CD4-positive, alpha-beta T cell treated with Interleukin-21 for 1 hour (primary cell): ENCODE measurements around the gene TMED8.
"Not testable (repeated sequence)": the region's sequence is repeated elsewhere in the genome, so short reads cannot be mapped to it uniquely, and the experiment has no call there.

Source experiments
- DNase-seq: peaks from one replicate; pipeline ENCODE4 v3.0.0-alpha.2; 2020

Gene TMED8

GRCh38 chr14:77359626-77360025 lies 17.3 kb downstream of the TMED8 start:
- DNase-seq: no peak

GRCh38 chr14:77356899-77357298 lies 20.0 kb downstream of the TMED8 start:
- DNase-seq: no peak

DNA sequence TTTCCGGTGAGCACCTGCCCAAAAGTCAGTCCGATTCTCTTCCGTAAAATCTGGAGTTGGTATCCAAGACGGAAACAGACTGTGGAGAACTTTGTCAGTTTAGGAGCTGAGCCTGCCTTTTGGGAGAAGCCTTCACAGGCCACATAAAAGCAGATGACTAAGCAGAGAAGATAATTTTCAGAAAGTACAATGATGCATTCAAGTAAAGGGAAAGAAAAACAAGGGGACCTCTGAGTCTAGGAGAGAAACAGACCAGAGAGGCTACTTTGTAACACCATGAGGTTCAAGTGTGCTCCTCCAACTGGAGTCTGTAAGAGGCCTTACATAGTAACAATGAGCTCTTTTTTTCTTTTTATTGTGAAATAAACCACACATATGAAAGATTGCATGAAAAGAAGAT lies 21.1 kb downstream of the TMED8 start:
- DNase-seq: no peak

DNA sequence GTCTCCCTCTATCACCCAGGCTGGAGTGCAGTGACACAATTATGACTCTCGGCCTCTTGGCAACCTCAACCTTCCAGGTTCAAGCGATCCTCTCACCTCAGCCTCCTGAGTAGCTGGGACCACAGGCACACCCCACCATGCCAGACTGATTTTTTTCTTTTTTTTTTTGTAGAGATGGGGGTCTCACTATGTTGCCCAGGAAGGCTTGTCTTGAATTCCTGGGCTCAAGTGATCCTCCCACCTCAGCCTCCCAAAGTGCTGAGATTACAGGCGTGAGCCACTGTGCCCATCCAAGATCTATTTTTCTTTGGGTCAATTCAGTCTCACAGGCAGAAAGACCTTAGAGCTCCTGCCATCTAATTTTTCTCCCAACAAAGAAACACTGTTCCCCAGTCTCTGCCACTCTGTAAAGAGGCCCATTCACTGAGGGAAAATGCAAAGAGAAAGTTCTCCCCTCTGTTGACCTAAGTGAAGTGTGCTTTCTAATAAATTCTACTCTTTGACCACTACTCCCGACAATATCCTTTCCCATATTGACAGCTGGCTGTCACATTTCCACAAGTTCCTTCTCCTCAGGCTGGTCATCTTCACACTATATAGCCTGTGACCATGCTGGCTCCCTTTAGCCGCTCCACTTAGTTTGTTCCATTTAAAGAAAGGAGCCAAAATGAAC lies 23.3 kb downstream of the TMED8 start:
- DNase-seq: no peak

DNA sequence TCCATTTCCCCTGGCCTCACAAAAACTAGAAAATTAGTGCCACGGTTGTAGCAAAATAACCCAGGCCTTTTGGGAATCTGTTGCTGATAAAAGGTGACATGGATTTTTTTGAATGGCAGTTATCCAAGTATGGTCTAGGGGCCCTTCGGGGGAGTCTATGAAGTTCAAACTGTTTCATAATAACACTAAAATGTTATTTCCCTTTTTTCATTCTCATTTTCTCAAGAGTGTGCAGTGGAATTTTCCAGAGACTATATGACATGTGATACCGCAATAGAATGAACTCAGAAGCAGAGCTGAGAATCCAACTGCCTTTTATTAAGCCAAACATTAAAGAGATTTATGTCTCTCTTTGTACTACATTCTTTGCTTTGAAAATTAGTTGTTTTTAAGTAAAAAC lies 29.1 kb downstream of the TMED8 start:
- DNase-seq: no peak

DNA sequence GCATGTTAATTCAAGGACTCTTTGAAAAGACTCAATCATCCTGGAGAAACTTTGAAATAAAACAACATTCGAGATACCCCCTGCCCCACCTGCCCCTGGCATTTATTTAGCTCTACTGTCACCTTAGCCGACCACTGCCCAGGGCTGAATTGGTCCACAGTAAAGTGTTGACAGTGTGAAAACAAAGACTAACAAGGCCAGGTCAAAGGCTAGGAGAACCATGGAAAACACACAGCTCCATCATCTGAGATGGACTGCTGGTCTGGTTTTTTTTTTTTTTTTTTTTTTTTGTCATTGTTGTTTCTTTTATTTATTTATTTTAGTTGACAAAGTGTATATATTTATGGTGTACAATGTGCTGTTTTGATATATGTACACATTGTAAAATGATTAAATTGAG lies 30.4 kb downstream of the TMED8 start:
- DNase-seq: no peak

DNA sequence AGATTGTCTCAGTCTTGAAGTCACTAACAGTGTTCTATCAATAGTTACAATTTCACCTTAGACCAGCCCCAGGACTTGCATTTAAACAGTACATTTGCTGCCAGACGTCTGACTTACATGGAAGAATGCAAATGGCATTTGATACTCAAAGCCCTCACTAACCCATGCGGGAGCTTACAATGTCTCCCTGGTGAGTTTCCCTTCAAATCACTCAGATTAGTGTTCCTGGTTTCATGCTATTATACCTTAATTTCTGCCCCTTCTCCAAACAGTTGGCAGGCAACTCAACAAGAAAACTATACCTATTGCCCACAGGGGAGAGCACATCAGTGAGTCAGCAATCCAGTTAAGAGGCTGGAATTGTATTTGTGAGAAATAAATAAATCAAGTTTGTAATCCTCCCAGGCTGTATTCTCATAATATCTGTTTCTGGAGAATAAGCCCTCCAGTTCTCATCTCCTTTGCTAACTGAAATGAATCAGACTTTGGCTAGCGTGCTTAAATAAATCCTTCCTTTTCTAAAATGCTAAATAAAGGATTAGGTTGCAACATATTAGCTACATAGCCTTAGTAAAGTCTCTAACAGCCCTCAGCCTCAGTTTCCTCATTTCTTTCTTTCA lies 32.4 kb downstream of the TMED8 start:
- no peak for DNase-seq

GRCh38 chr14:77343662-77344061 lies 33.2 kb downstream of the TMED8 start:
- DNase-seq: no peak

DNA sequence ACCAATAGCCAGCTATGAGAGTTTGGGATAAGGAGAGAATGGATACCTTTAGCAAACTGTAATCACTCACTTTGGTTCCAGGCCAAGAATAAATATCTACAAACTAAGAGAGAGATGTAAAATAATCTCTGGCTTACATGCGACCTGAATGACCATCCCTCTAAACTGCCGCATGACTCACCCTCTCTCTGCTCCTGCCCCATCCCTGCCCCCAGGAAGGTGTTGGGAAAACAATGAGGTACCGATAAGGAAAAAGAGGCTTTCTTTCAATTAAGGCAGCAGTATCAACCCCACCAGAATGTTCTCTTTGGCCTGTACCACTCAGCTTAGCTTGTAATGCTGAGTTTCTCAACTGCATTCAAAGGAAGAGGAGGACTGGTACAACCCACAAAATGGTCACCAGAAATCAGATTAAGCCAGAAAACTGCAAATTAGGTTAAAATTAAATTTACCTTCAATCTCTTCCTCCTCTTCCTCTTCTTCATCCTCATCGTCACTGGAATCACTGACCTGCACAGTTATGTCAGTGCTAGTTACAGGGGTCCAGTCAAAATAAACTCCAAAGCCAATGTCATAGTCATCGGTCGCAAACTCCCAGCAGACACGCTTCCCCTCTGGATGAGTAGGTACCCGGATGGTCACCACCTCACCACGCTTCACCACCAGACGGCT lies 34.0 kb downstream of the TMED8 start:
- DNase-seq: no peak

DNA sequence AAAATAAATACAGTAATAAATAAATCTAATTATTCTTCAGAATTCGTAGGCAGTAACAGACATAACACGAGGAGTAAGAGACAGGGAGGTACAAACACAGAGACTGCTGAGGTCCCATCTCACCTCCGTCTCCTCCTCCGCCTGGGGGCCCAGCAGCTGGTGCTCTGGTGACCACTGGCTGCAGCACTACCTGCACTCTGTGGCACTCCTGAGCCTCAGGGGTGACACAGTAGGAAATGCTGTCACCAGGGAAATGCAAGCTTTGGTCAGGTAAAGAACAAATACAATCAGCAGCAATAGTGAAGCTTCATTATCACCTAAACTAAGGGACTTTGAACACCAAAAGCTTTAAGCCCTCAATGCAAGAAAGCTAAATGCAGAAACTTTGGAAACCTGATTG lies 36.5 kb downstream of the TMED8 start:
- no peak for DNase-seq

DNA sequence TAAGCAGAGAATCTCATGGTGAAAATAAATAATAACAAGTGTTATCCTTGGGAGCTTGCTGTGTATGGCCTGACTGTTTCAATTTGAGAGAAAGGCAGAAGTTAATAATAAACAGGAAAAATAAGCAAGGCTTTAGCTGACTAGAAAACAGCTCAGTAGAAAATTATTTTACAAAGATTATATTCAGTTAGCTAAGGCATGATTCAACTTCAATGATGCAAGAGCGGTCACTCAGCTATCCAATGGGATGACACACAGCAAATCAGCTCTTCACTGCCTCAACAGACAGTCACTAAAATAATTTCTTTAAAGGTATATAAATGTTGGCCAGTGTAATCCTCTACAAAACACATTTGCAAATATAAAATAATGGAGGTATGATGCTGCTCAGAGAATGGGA lies 37.5 kb downstream of the TMED8 start:
- no peak for DNase-seq

- DNase-seq: no peak
These were observed 38.6 kb downstream of the TMED8 start for GRCh38 chr14:77338302-77338701.

DNA sequence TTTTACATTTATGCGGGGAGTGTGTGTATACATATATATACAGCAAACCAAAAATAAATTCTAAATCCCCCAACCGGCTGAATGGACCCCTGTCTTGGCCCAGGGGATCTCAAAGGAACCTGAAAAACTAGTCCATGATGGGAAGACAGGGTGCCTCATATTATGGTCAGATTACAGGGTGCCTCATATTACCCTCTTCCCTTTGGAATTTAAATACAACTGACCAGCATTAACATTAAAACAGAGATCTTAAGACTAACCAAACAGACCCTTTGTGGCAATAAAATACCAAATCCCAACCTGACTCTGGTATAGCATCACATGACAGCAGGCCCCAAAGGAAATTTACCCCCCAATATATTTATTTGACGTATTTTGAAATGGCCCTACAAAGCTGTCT lies 39.0 kb downstream of the TMED8 start:
- DNase-seq: no peak

DNA sequence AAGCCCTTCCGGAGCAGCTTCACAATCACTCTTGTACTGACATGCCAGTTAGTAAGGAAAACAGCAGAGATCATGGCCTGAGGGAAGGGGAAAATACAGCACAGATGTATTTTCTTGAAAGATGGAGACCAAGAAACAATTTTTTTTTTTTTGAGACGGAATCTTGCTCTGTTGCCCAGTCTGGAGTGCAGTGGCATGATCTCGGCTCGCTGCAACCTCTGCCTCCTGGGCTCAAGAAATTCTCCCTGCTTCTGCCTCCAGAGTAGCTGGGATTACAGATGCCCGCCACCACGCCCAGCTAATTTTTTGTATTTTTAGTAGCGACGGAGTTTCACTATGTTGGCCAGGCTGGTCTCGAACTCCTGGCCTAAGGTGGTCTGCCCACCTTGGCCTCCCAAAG lies 39.6 kb downstream of the TMED8 start:
- not testable (repeated sequence) for DNase-seq

DNA sequence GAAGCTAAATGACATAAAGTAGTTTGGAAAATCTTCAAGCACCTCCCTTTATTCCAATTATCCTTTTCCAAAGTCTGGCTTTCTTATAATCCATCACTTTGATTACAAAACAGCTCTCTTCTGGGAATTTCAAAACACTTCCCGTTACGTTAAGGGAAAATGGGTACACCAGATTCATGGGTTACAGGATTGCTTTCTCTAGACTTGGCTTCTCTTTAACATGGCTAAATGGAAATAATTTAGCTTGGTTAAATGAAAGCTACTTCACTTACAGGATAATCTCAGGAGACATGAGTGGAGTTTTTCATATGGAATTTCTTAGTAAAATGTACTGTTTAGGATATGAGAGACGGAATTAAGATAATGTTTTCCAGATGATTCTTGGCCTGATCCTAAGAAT lies 41.3 kb downstream of the TMED8 start:
- DNase-seq: no peak

- DNase-seq: no peak
These were observed 47.0 kb downstream of the TMED8 start for GRCh38 chr14:77329872-77330271.

DNA sequence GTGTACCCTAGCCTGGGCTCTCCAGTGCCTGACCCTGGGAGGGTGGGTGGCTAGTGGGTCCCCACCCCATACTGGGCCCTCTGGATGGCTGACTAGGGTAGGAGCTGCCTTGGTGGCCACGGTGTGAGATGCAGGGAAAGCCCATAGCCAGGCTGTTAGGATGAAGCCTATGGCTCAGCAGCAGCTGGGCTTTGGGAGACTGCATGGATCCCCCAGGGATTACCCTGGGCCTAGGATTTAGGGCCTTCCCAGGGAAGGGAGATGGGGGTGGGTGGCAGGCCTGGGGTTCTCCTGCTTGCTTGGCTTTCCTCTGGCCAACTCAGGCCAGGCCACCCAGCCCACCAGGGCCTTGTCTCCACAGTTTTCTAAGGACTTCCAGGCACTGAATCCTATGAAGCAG lies 49.8 kb downstream of the TMED8 start:
- DNase-seq: no peak

GRCh38 chr14:77325746-77326094 lies 51.2 kb downstream of the TMED8 start:
- DNase-seq: no peak

GRCh38 chr14:77324816-77325745 lies 51.8 kb downstream of the TMED8 start:
- DNase-seq: no peak

DNA sequence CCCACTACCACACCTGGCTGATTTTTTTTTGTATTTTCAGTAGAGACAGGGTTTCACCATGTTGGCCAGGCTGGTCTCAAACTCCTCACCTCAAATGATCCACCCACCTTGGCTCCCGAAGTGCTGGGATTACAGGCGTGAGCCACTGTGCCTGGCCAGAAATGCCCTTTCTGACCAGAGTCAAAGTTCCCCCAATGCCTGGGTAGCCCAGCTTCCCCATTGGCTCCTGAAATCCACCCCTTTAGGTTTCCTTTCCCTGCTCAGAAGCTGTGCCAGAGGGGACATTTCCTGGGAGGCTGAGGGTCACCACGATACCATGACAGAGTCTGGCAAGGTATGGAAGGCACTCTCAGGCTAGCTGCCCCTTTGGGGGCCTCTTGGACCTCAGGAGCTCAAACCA lies 52.6 kb downstream of the TMED8 start:
- no peak for DNase-seq

- DNase-seq: no peak
These were observed 53.3 kb downstream of the TMED8 start for GRCh38 chr14:77323571-77323970.

DNA sequence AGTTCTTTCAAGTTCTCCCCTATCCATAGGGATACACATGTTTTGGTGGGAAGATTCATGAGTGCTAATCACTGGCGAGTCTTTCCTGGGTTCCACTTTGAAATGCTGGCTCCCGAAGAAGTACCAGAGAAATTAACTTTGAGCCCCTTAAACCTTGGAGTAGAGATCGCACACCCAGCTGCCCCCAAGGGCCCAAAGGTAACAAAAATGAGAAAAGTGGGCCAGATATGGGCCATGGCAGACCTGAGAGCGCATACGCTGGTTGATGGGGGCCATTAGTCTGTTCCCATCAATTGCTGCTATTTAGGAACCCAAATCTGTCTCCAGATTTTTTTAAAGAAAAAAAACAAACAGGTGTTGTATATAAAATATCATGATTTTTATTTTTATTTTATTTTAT lies 53.9 kb downstream of the TMED8 start:
- DNase-seq: no peak

DNA sequence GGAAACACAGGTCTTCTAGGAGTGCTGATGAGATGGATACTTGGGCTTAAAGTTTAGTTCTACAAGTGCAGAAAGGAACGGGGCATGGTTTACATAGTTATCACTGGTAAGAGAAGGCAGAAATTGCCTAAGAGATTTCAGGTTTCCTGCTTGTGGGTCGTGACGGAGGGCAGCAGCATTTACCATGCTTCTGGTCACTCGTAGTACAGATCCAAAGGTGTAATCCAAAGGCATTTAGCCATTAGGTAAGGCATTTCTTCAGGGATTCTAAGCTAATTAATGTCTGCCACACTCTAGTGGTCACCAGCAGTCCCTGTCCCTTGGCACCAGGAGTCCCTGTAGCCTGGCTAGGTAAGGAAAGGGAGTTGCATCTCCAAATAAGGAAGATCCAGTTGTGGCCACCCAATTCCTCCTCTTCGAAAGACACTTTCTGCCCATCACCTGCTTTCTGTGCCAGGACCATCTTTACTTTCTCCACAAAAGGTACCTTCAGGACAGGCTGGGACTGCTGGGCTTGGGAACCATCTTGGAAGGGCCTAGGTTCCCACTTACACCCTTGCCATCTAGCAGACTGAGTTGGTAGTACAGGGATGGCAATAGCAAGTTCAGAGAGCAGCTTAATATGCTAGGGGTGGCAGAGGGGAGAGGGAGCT lies 54.5 kb downstream of the TMED8 start:
- no peak for DNase-seq
